ENCODE measurements around the gene LHX2. TPM values are rescaled to one million over a fixed set of nuclear protein-coding genes. Genes with fewer than 3 reads are reported as not detected.

Gene LHX2
- total RNA-seq, 1 donor from 2014 or later: 0.20 TPM

GRCh38 chr9:124008694-124009530, 2.7 kb upstream of the LHX2 start:
- Mint-ChIP-seq H3K4me3 (ENCODE audit: unreplicated experiment) (no peak overlapping the region), H3K9me3 (ENCODE audit: low read depth) (no peaks in the 10 kb centered on the region)

GRCh38 chr9:124009531-124010217, 1.9 kb upstream of the LHX2 start:
- H3K9me3 Mint-ChIP-seq (ENCODE audit: low read depth): no peaks in the 10 kb centered on the region
- no peak for DNase-seq (ENCODE audit: low spot score)
- no peak overlapping the region for H3K27ac Mint-ChIP-seq (ENCODE audit: unreplicated experiment)
- TF ChIP-seq CTCF (IDR thresholded peaks at IDR 0.05): no peak
- H3K27me3 Mint-ChIP-seq (ENCODE audit: low read depth): peaks cover 71% of the 10 kb centered on the region
- H3K4me1 Mint-ChIP-seq (ENCODE audit: low read depth): peaks cover 10% of the 10 kb centered on the region
- H3K4me3 Mint-ChIP-seq (ENCODE audit: unreplicated experiment): no peak overlapping the region
- H3K36me3 Mint-ChIP-seq (ENCODE audit: low read depth): peaks cover 3% of the 10 kb centered on the region

More at GRCh38 chr9:124008694-124009530, 2.7 kb upstream of the LHX2 start:
- H3K4me1 Mint-ChIP-seq (ENCODE audit: low read depth): peaks cover 10% of the 10 kb centered on the region
- H3K36me3 Mint-ChIP-seq (ENCODE audit: low read depth): peaks cover 3% of the 10 kb centered on the region
- peak; percentile 77 for DNase-seq (ENCODE audit: low spot score)
- no peak for TF ChIP-seq CTCF (IDR thresholded peaks at IDR 0.05)
- H3K27ac Mint-ChIP-seq (ENCODE audit: unreplicated experiment): no peak overlapping the region
- H3K27me3 Mint-ChIP-seq (ENCODE audit: low read depth): peaks cover 70% of the 10 kb centered on the region

GRCh38 chr9:124010303-124010664, 1.3 kb upstream of the LHX2 start:
- Mint-ChIP-seq H3K27ac (ENCODE audit: unreplicated experiment) (no peak overlapping the region), H3K27me3 (ENCODE audit: low read depth) (peaks cover 69% of the 10 kb centered on the region), H3K9me3 (ENCODE audit: low read depth) (no peaks in the 10 kb centered on the region), H3K4me3 (ENCODE audit: unreplicated experiment) (no peak overlapping the region), H3K36me3 (ENCODE audit: low read depth) (peaks cover 3% of the 10 kb centered on the region), H3K4me1 (ENCODE audit: low read depth) (peaks cover 10% of the 10 kb centered on the region)
- no peak for DNase-seq (ENCODE audit: low spot score)
- no peak for TF ChIP-seq CTCF (IDR thresholded peaks at IDR 0.05)

GRCh38 chr9:124010665-124011321, 775 bp upstream of the LHX2 start:
- Mint-ChIP-seq H3K27me3 (ENCODE audit: low read depth) (peaks cover 69% of the 10 kb centered on the region), H3K27ac (ENCODE audit: unreplicated experiment) (no peak overlapping the region), H3K9me3 (ENCODE audit: low read depth) (no peaks in the 10 kb centered on the region), H3K4me1 (ENCODE audit: low read depth) (peaks cover 10% of the 10 kb centered on the region), H3K4me3 (ENCODE audit: unreplicated experiment) (peak overlapping the region; percentile 67), H3K36me3 (ENCODE audit: low read depth) (peaks cover 3% of the 10 kb centered on the region)
- no peak for DNase-seq (ENCODE audit: low spot score)
- no peak for TF ChIP-seq CTCF (IDR thresholded peaks at IDR 0.05)
